SK-N-SH treated with all-trans-retinoic acid at 6 μM for 48 hours (cell line): Measurements from ENCODE around the gene SNTA1.

Experiments used
- ARNTL ChIP-seq: fragments of 450-650 bp; formaldehyde crosslinking; IDR thresholded peaks from 2 replicates; pipeline ENCODE4 v1.5.0; 2020; ENCODE audit warnings: low read depth, mild to moderate bottlenecking, moderate library complexity, borderline replicate concordance
- GLIS3 ChIP-seq: fragments of 250-450 bp; sonication (Bioruptor Pico); IDR thresholded peaks from 2 replicates; pipeline ENCODE4 v1.5.0; 2020; ENCODE audit warnings: mild to moderate bottlenecking, moderate library complexity
- ZNF70 ChIP-seq: fragments of 450-650 bp; formaldehyde crosslinking; IDR thresholded peaks from 2 replicates; pipeline ENCODE4 v1.5.0; 2020; ENCODE audit warnings: mild to moderate bottlenecking, moderate library complexity
- TF ChIP-seq, protein P1 (sequence below): fragments of 250-450 bp; sonication (Bioruptor Pico); IDR thresholded peaks from 2 replicates; pipeline ENCODE4 v1.8.0; 2020; ENCODE audit warnings: mild to moderate bottlenecking, moderate library complexity, borderline replicate concordance

DNA sequence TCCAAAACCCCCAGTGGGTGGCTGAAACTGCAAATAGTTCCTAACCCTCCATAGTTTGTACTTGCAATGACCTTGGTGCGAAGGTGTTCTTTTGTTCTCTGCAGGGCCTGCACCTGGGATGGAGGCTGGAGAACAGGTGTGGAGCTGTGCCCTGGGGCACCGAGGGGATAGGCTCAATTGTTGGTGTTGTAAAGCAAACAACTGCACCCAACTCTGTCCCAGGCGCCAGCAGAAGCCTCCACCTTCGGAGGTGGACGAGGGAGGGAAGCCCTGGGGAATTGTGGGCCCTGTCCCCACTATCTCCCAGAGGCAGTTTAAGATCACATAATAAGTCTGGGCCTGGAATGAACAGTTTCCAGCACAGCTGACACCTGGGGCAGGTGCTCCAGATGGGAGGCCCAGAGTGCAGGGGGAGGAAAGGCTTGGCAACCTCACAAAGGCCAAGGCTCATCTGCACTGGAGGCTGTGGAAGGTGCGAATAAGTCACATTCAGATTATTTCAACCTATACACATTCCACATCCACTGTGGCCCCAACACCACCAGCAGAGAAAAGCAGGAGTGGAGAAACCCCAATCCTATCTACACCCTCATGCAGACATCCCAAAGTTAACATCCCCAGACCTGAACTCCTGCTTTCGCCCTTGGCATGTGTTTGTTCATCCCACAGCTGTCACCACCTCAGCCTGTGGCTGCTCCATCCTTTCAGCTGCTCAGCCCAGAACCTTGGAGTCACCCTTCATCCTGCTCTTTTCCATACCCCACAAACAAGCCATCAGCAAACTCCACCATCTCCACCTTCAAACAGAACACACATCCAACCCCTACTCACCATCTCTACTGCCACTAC is 34.0 kb upstream of the SNTA1 start:
- TF ChIP-seq ZNF70 (CRISPR knock-in tag) (no peak), GLIS3 (CRISPR knock-in tag) (no peak), ARNTL (CRISPR knock-in tag) (no peak)
- TF ChIP-seq, protein P1, sequence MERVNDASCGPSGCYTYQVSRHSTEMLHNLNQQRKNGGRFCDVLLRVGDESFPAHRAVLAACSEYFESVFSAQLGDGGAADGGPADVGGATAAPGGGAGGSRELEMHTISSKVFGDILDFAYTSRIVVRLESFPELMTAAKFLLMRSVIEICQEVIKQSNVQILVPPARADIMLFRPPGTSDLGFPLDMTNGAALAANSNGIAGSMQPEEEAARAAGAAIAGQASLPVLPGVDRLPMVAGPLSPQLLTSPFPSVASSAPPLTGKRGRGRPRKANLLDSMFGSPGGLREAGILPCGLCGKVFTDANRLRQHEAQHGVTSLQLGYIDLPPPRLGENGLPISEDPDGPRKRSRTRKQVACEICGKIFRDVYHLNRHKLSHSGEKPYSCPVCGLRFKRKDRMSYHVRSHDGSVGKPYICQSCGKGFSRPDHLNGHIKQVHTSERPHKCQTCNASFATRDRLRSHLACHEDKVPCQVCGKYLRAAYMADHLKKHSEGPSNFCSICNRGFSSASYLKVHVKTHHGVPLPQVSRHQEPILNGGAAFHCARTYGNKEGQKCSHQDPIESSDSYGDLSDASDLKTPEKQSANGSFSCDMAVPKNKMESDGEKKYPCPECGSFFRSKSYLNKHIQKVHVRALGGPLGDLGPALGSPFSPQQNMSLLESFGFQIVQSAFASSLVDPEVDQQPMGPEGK (CRISPR knock-in tag), result no peak
